CD4-positive, alpha-beta T cell (primary cell): ENCODE results near the gene SH3YL1. TPM values are rescaled to one million over a fixed set of nuclear protein-coding genes. Genes with fewer than 3 reads are reported as not detected.

Experiments
- ATAC-seq: fragments of 200-7000 bp; cut with Tn5 transposase; one replicate; pipeline ENCODE4 v1.10.0; 2022; ENCODE audit warnings: mild to moderate bottlenecking; ENCODE audit not compliant: poor library complexity
- CTCF ChIA-PET: fragments of 350-600 bp; sonication (Branson Sonifier 250); formaldehyde crosslinking; loops from one replicate; lab custom pipeline; 2021; ENCODE audit warnings: antibody characterized with exemption, inconsistent platforms; lab: Charles Lee
- POLR2A ChIA-PET: fragments of 350-600 bp; sonication (Branson Sonifier 250); formaldehyde crosslinking; loops from one replicate; lab custom pipeline; 2021; ENCODE audit warnings: antibody characterized with exemption, inconsistent platforms; lab: Charles Lee
- DNase-seq, 14 experiments: peaks; one replicate each; pipeline ENCODE4 v3.0.0-alpha.2; 2013 to 2020; ENCODE audit warnings: mixed read lengths in 2 of 14
- H3K27ac ChIP-seq, 2 donors: one replicate each; pipeline versions ENCODE4 v1.5.1 to v1.7.0; 2013; ENCODE audit warnings: low read length in 2 of 2, low read depth in 1 of 2, mild to moderate bottlenecking in 1 of 2
- H3K27me3 ChIP-seq, 2 experiments: 1 replicate in 1 of 2; 2 replicates in 1 of 2; pipeline versions ENCODE4 v1.6.1 to v1.7.0; 2013; ENCODE audit warnings: low read length in 2 of 2, control low read depth in 1 of 2, mild to moderate bottlenecking in 1 of 2, moderate library complexity in 1 of 2; ENCODE audit not compliant: insufficient read depth in 2 of 2, control insufficient read depth in 1 of 2
- H3K36me3 ChIP-seq: one replicate; pipeline ENCODE4 v1.6.1; 2013; ENCODE audit warnings: low read length, control low read depth; ENCODE audit not compliant: insufficient read depth
- H3K4me1 ChIP-seq: one replicate; pipeline ENCODE4 v1.6.1; 2013; ENCODE audit warnings: low read length, control low read depth; ENCODE audit not compliant: insufficient read depth
- H3K4me3 ChIP-seq: one replicate; pipeline ENCODE4 v1.5.1; 2013; ENCODE audit warnings: mild to moderate bottlenecking, low read length, moderate library complexity
- H3K9me3 ChIP-seq, 2 experiments: 1 replicate in 1 of 2; 2 replicates in 1 of 2; pipeline versions ENCODE4 v1.6.1 to v1.7.0; 2013; ENCODE audit warnings: low read length in 2 of 2, mild to moderate bottlenecking in 2 of 2, control low read depth in 1 of 2, moderate library complexity in 1 of 2; ENCODE audit not compliant: control insufficient read depth in 1 of 2, insufficient read depth in 1 of 2
- H3K27ac Mint-ChIP-seq: one replicate; pipeline ENCODE4 v1.8.0; 2020; ENCODE audit warnings: mixed read lengths
- H3K27me3 Mint-ChIP-seq: one replicate; pipeline ENCODE4 v1.8.0; 2021; ENCODE audit warnings: mixed read lengths
- H3K36me3 Mint-ChIP-seq: one replicate; pipeline ENCODE4 v1.8.0; 2021; ENCODE audit warnings: low read depth, mixed read lengths
- H3K4me1 Mint-ChIP-seq: one replicate; pipeline ENCODE4 v1.8.0; 2021; ENCODE audit warnings: low read depth, mixed read lengths
- H3K4me3 Mint-ChIP-seq: one replicate; pipeline ENCODE4 v1.8.0; 2020; ENCODE audit warnings: mild to moderate bottlenecking, mixed read lengths
- H3K9me3 Mint-ChIP-seq: one replicate; pipeline ENCODE4 v1.8.0; 2020; ENCODE audit warnings: mixed read lengths
- CTCF ChIP-seq: fragments of 200-600 bp; IDR thresholded peaks from one replicate; pipeline ENCODE4 v1.8.0; 2022; ENCODE audit warnings: antibody characterized with exemption, mild to moderate bottlenecking
- intact Hi-C, 2 experiments: fragments of 100-400 bp; cut with DNase I in 1 of 2; cut with micrococcal nuclease in 1 of 2; formaldehyde crosslinking; loops; one replicate each; pipeline versions ENCODE4 v1.15.1 to v1.9.0; 2023 to 2025; cut with DNase I, micrococcal nuclease
- total RNA-seq, 174 experiments: library from RNA in 2 of 174; stranded (reverse) in 2 of 174; gene quantifications; one replicate each; pipeline ENCODE4 v1.2.3 and lab custom pipeline; 2021 to 2026

SH3YL1 gene
- total RNA-seq, 2 experiments from 2014 or later = 59.7 to 61.9 TPM

GRCh38 chr2:180311-180710 is 83.5 kb downstream of the SH3YL1 start:
- Histone ChIP-seq H3K4me1 (peaks cover 30% of the 10 kb centered on the region), H3K27me3 (no peaks in the 10 kb centered on the region), H3K27ac (no peak overlapping the region), H3K9me3 (no peaks in the 10 kb centered on the region), H3K36me3 (no peaks in the 10 kb centered on the region), H3K4me3 (no peak overlapping the region)
- DNase-seq (no peak), ATAC-seq (no peak)
- Mint-ChIP-seq H3K27ac (no peak overlapping the region), H3K4me1 (peaks cover 68% of the 10 kb centered on the region), H3K36me3 (peaks cover 18% of the 10 kb centered on the region), H3K27me3 (no peaks in the 10 kb centered on the region), H3K9me3 (peaks cover 4% of the 10 kb centered on the region), H3K4me3 (no peak overlapping the region)
- intact Hi-C loops = loop anchor here in 1 of 2 experiments (5.0 kb wide), 1 partner anchor 82 kb away; the partner anchor contains the start of genes ACP1 and SH3YL1
- CTCF ChIA-PET = no interaction called here
- POLR2A ChIA-PET = no interaction called here
- TF ChIP-seq CTCF = no peak

- DNase-seq (no peak), ATAC-seq (no peak)
- peaks cover 34% of the 10 kb centered on the region for H3K4me1 ChIP-seq
- no peak overlapping the region for H3K27ac ChIP-seq
- CTCF ChIA-PET = no interaction called here
- H3K9me3 ChIP-seq = no peaks in the 10 kb centered on the region
- Mint-ChIP-seq H3K36me3 (peaks cover 13% of the 10 kb centered on the region), H3K4me3 (no peak overlapping the region), H3K27ac (no peak overlapping the region), H3K27me3 (no peaks in the 10 kb centered on the region), H3K9me3 (peaks cover 4% of the 10 kb centered on the region), H3K4me1 (peaks cover 68% of the 10 kb centered on the region)
- intact Hi-C loops = loop anchor here (5.0 kb wide), 2 partner anchors 67 to 82 kb away; partner anchors contain the start of genes ACP1 (in 1 of the 2) and SH3YL1 (in 1 of the 2)
- H3K36me3 ChIP-seq = no peaks in the 10 kb centered on the region
- no peak overlapping the region for H3K4me3 ChIP-seq
- no peak for TF ChIP-seq CTCF
- H3K27me3 ChIP-seq = no peaks in the 10 kb centered on the region
- POLR2A ChIA-PET = no interaction called here
These were observed 83.9 kb downstream of the SH3YL1 start for GRCh38 chr2:179886-180285.

- Histone ChIP-seq H3K36me3 (no peaks in the 10 kb centered on the region), H3K4me1 (peaks cover 38% of the 10 kb centered on the region), H3K27ac (peak overlapping the region in 1 of 2 donors; percentile 43), H3K9me3 (no peaks in the 10 kb centered on the region), H3K27me3 (no peaks in the 10 kb centered on the region), H3K4me3 (no peak overlapping the region)
- TF ChIP-seq CTCF = no peak
- intact Hi-C loops = loop anchor here in 1 of 2 experiments (5.0 kb wide), 1 partner anchor 70 kb away; no protein-coding TSS in a partner anchor
- no peaks in the 10 kb centered on the region for H3K9me3 Mint-ChIP-seq
- ATAC-seq (no peak), DNase-seq (no peak)
- no peaks in the 10 kb centered on the region for H3K36me3 Mint-ChIP-seq
- peak overlapping the region; percentile 45 for H3K4me3 Mint-ChIP-seq
- no peaks in the 10 kb centered on the region for H3K27me3 Mint-ChIP-seq
- CTCF ChIA-PET = no interaction called here
- POLR2A ChIA-PET = interaction anchor here (1.5 to 2.8 kb wide), 3 partner anchors 25 to 87 kb away, joined by 4 to 13 read pairs (median 6); partner anchors contain the start of gene ACP1
- peaks cover 50% of the 10 kb centered on the region for H3K4me1 Mint-ChIP-seq
- H3K27ac Mint-ChIP-seq = peak overlapping the region; percentile 92
These were observed 86.1 kb downstream of the SH3YL1 start for GRCh38 chr2:177733-178132.
